ENCODE data around the gene MDM2.
A peak's percentile ranks its signal among the peaks of the same experiment; 100 is the strongest.

Gene MDM2

DNA sequence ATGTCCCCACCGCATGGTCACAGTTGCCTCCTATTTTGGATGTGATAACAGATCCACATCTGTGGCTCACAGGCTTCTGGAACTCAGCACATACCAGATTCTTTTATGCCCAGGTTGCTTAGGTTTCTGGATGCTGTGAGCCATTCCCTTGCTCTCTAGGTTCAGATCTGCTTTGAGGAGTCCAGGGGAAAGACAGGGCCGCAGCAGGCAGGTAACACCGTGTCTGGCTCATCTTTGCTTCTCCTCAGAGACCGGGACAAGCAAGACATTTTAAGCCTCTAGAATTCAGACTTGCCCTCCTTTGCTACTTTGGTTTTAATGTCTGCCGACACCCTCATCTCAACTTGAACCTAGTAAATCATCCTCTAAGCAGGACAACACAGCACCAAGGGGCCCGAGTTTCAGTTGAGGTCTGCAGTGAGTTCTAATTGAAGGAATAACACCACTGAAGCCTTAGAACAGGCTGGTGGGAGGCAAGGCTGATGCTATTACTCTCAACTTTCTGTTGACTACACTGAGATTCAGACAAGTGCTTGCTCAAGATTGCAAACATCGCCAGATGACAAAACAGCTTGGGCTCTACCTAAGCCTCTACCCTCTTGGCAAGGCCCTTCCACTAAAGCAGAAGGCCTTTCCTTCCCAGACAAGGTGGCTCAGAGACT lies 55.3 kb downstream of the MDM2 start:
- TF ChIP-seq RAD21 (IDR thresholded peaks at IDR 0.05; ENCODE audit: low read depth) (no peak), CEBPB (IDR thresholded peaks at IDR 0.05) (no peak), FOXM1 (IDR thresholded peaks at IDR 0.05; ENCODE audit: borderline replicate concordance, low read depth) (no peak), CREB1 (IDR thresholded peaks at IDR 0.05; ENCODE audit: low read depth) (no peak), TEAD4 (IDR thresholded peaks at IDR 0.05) (no peak)

DNA sequence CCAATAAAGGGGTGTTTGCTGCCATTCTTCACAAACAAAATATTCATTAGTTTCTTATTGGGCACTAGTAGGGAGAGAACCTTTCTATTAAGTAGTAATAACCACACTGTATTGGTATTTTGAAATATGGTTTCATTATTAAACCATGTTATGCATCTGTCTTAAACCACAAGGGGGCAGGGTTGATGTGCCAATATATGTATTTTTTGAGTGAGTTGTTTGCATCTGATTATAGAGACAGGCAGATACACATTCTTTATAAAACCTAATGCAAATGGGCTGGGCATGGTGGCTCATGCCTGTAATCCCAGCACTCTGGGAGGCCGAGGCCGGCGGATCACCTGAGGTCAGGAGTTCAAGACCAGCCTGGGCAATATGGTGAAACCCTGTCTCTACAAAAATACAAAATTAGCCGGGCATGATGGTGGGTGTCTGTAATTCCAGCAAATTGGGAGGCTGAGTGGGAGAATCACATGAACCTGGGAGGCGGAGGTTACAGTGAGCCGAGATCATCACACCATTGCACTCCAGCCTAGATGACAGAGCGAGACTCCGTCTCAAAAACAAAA lies 56.0 kb downstream of the MDM2 start:
- TF ChIP-seq RAD21 (IDR thresholded peaks at IDR 0.05; ENCODE audit: low read depth), result peak; percentile 90

DNA sequence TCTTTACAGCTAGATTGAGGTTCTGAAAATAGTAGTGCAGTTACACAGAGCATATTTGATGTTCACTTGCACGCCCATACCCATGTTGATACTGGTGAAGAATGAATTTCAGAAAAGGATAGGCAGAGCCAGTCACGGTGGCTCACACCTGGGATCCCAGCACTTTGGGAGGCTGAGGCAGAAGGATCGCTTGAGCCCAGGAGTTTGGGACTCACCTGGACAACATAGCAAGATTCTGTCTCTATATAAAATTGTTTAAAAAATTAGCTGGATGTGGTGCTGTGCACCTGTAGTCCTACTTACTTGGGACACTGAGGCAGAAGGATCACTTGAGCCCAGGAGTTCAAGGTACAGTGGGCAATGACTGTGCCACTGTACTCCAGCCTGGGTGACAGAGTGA lies 56.6 kb downstream of the MDM2 start:
- TF ChIP-seq TEAD4 (IDR thresholded peaks at IDR 0.05) (no peak), ZBTB7A (IDR thresholded peaks at IDR 0.05; ENCODE audit: low read depth) (no peak), RAD21 (IDR thresholded peaks at IDR 0.05; ENCODE audit: low read depth) (no peak), FOXM1 (IDR thresholded peaks at IDR 0.05; ENCODE audit: borderline replicate concordance, low read depth) (no peak), TAF1 (IDR thresholded peaks at IDR 0.05; ENCODE audit: low read depth) (no peak), CEBPB (IDR thresholded peaks at IDR 0.05) (no peak), EP300 (IDR thresholded peaks at IDR 0.05; ENCODE audit: borderline replicate concordance) (no peak), YY1 (IDR thresholded peaks at IDR 0.05; ENCODE audit: low read depth) (no peak), NFIC (IDR thresholded peaks at IDR 0.05) (no peak), EGR1 (IDR thresholded peaks at IDR 0.05) (no peak)
- TF ChIP-seq, protein P1, sequence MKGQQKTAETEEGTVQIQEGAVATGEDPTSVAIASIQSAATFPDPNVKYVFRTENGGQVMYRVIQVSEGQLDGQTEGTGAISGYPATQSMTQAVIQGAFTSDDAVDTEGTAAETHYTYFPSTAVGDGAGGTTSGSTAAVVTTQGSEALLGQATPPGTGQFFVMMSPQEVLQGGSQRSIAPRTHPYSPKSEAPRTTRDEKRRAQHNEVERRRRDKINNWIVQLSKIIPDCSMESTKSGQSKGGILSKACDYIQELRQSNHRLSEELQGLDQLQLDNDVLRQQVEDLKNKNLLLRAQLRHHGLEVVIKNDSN (IDR thresholded peaks at IDR 0.05), result no peak
- TF ChIP-seq, protein P2, sequence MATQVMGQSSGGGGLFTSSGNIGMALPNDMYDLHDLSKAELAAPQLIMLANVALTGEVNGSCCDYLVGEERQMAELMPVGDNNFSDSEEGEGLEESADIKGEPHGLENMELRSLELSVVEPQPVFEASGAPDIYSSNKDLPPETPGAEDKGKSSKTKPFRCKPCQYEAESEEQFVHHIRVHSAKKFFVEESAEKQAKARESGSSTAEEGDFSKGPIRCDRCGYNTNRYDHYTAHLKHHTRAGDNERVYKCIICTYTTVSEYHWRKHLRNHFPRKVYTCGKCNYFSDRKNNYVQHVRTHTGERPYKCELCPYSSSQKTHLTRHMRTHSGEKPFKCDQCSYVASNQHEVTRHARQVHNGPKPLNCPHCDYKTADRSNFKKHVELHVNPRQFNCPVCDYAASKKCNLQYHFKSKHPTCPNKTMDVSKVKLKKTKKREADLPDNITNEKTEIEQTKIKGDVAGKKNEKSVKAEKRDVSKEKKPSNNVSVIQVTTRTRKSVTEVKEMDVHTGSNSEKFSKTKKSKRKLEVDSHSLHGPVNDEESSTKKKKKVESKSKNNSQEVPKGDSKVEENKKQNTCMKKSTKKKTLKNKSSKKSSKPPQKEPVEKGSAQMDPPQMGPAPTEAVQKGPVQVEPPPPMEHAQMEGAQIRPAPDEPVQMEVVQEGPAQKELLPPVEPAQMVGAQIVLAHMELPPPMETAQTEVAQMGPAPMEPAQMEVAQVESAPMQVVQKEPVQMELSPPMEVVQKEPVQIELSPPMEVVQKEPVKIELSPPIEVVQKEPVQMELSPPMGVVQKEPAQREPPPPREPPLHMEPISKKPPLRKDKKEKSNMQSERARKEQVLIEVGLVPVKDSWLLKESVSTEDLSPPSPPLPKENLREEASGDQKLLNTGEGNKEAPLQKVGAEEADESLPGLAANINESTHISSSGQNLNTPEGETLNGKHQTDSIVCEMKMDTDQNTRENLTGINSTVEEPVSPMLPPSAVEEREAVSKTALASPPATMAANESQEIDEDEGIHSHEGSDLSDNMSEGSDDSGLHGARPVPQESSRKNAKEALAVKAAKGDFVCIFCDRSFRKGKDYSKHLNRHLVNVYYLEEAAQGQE (IDR thresholded peaks at IDR 0.05; ENCODE audit: low read depth), result no peak

DNA sequence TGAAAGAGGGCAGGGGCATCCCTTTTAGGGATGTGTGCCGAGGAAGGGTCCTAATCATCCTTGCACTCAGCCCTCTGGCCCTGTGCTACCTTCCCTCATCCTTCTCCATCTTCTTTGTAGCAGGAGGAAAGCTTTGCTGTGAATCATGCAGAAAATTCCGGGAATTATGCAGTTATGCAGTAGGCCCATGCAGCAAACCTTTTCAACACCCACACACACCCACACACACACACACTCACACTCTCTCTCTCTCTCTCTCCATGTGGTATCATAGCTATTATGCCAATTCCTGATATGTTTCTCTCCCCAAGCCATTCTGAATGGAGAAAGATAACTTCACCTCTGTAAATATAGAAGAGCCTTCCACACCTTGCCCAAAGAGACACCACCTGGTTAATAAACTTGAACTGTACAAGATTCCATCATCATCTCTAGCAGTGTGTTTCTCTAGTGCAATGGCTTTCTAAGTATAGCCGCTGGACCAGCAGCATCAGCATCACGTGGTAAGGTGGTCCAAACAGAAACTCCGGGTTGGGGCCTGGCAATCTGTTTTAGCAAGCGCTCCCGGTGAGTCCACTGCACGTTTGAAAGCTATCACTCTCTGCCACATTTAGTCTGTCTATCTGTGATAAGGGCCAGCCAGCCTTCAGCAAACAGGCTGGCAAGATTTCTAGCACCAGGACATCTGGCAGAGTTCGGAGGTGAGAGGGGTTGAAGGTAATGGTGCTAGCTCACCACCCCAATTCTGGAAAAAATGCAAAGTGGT lies 57.6 kb downstream of the MDM2 start:
- 0 out of 2 replicates have a peak, but pooled peaks have one; percentile 31 for TF ChIP-seq EGR1 (IDR thresholded peaks at IDR 0.05)
- no peak for TF ChIP-seq TCF12 (IDR thresholded peaks at IDR 0.05; ENCODE audit: low read depth)
- TF ChIP-seq, protein P1 (IDR thresholded peaks at IDR 0.05), result no peak
- no peak for TF ChIP-seq RAD21 (IDR thresholded peaks at IDR 0.05; ENCODE audit: low read depth)
- no peak for TF ChIP-seq CEBPB (IDR thresholded peaks at IDR 0.05)
- TF ChIP-seq TEAD4 (IDR thresholded peaks at IDR 0.05), result no peak
- no peak for TF ChIP-seq YY1 (IDR thresholded peaks at IDR 0.05; ENCODE audit: low read depth)
- TF ChIP-seq, protein P2 (IDR thresholded peaks at IDR 0.05; ENCODE audit: low read depth), result no peak

DNA sequence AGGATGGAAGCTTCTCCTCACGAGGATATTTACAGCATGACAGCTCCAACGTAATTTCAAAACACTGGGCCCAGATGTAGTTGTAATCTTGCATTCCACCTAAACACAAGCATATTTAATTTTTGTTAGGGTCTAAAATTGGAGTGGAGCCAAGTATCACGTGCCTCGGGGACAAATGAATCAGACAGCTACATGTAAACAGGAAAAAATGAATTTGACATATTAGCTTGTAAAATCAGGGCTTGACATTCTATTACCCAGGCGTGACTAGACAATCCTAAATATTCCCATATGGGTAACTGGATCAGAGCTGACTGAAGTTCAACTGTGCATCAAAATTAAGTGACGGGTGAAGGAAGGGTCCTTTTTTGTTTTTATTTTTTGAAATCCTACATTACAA lies 59.0 kb downstream of the MDM2 start:
- TF ChIP-seq TAF1 (IDR thresholded peaks at IDR 0.05; ENCODE audit: low read depth) (no peak), FOXM1 (IDR thresholded peaks at IDR 0.05; ENCODE audit: borderline replicate concordance, low read depth) (no peak), EP300 (IDR thresholded peaks at IDR 0.05; ENCODE audit: borderline replicate concordance) (no peak), RAD21 (IDR thresholded peaks at IDR 0.05; ENCODE audit: low read depth) (no peak)
- TF ChIP-seq, protein P2 (IDR thresholded peaks at IDR 0.05; ENCODE audit: low read depth), result no peak
- TF ChIP-seq, protein P3, sequence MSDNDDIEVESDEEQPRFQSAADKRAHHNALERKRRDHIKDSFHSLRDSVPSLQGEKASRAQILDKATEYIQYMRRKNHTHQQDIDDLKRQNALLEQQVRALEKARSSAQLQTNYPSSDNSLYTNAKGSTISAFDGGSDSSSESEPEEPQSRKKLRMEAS (IDR thresholded peaks at IDR 0.05), result no peak
